HEK293 (cell line): Measurements from ENCODE around the gene DPP6.

ENCODE experiments used
- CTCF ChIA-PET: fragments of 350-600 bp; formaldehyde crosslinking; extraction: SDS; loops from one replicate; lab custom pipeline; 2021; ENCODE audit warnings: antibody characterized with exemption; lab: Yijun Ruan, JAX
- POLR2A ChIA-PET: fragments of 300-600 bp; formaldehyde crosslinking; extraction: SDS; loops from one replicate; lab custom pipeline; 2020; ENCODE audit warnings: antibody characterized with exemption, inconsistent platforms; lab: Yijun Ruan, JAX
- H3K27ac ChIP-seq: fragments of 200-500 bp; sonication (Bioruptor generic); 2 replicates; pipeline ENCODE4 v1.5.1; 2014; ENCODE audit warnings: low read depth, low read length, control low read depth, inconsistent platforms; ENCODE audit errors: extremely low read depth
- H3K36me3 ChIP-seq, 2 experiments: fragments of 200-500 bp in 1 of 2; sonication (Bioruptor generic) in 1 of 2; 1 replicate in 1 of 2; 2 replicates in 1 of 2; pipeline ENCODE4 v1.5.1; 2014 to 2017; ENCODE audit warnings: inconsistent platforms in 2 of 2, low read length in 2 of 2; ENCODE audit not compliant: control insufficient read depth in 2 of 2, insufficient read depth in 1 of 2
- H3K4me1 ChIP-seq: fragments of 200-500 bp; sonication (Bioruptor generic); 2 replicates; pipeline ENCODE4 v1.5.1; 2014; ENCODE audit warnings: mild to moderate bottlenecking, low read length, inconsistent platforms; ENCODE audit not compliant: control insufficient read depth, insufficient read depth
- H3K4me3 ChIP-seq: 2 replicates; pipeline ENCODE4 v1.5.1; 2011; ENCODE audit warnings: low read depth, mild to moderate bottlenecking, control low read depth, low read length, moderate library complexity
- H3K9me3 ChIP-seq: fragments of 200-500 bp; sonication (Bioruptor generic); 2 replicates; pipeline ENCODE4 v1.5.1; 2014; ENCODE audit warnings: low read depth, low read length, inconsistent platforms; ENCODE audit not compliant: control insufficient read depth, insufficient read depth
- GFI1B ChIP-seq: fragments of 450-650 bp; formaldehyde crosslinking; IDR thresholded peaks from 2 replicates; pipeline ENCODE4 v1.5.1; 2016; ENCODE audit warnings: missing biosample characterization, missing genetic modification characterization
- GLI2 ChIP-seq: fragments of 450-650 bp; formaldehyde crosslinking; IDR thresholded peaks from 2 replicates; pipeline ENCODE4; 2017; ENCODE audit warnings: missing biosample characterization, missing genetic modification characterization, low read depth, borderline replicate concordance
- IKZF3 ChIP-seq: fragments of 450-650 bp; IDR thresholded peaks from 2 replicates; pipeline ENCODE4 v1.5.0; 2018; ENCODE audit warnings: missing biosample characterization, mild to moderate bottlenecking, missing genetic modification characterization, moderate library complexity
- OVOL3 ChIP-seq: fragments of 450-650 bp; formaldehyde crosslinking; IDR thresholded peaks from 2 replicates; pipeline ENCODE4 v1.5.1; 2016; ENCODE audit warnings: missing biosample characterization, missing genetic modification characterization
- SALL2 ChIP-seq: fragments of 450-650 bp; formaldehyde crosslinking; IDR thresholded peaks from 2 replicates; pipeline ENCODE4 v1.5.0; 2017; ENCODE audit warnings: missing biosample characterization, mild to moderate bottlenecking, missing genetic modification characterization, borderline replicate concordance
- SCRT2 ChIP-seq: fragments of 450-650 bp; formaldehyde crosslinking; IDR thresholded peaks from 2 replicates; pipeline ENCODE4 v1.5.1; 2016; ENCODE audit warnings: missing biosample characterization, missing genetic modification characterization
- ZBTB20 ChIP-seq: fragments of 450-650 bp; formaldehyde crosslinking; IDR thresholded peaks from 2 replicates; pipeline ENCODE4 v1.5.1; 2016; ENCODE audit warnings: missing biosample characterization, missing genetic modification characterization
- ZFP37 ChIP-seq: fragments of 450-650 bp; formaldehyde crosslinking; IDR thresholded peaks from 2 replicates; pipeline ENCODE4 v1.5.1; 2016; ENCODE audit warnings: missing biosample characterization, missing genetic modification characterization
- ZNF112 ChIP-seq: fragments of 450-650 bp; formaldehyde crosslinking; IDR thresholded peaks from 2 replicates; pipeline ENCODE4 v1.5.0; 2017; ENCODE audit warnings: missing biosample characterization, missing genetic modification characterization
- ZNF146 ChIP-seq: fragments of 450-650 bp; formaldehyde crosslinking; IDR thresholded peaks from 2 replicates; pipeline ENCODE4 v1.5.1; 2016; ENCODE audit warnings: missing biosample characterization, missing genetic modification characterization
- ZNF529 ChIP-seq: fragments of 450-650 bp; formaldehyde crosslinking; IDR thresholded peaks from 2 replicates; pipeline ENCODE4 v1.5.1; 2017; ENCODE audit warnings: missing genetic modification characterization, missing biosample characterization; ENCODE audit not compliant: insufficient replicate concordance
- ZNF544 ChIP-seq: fragments of 450-650 bp; formaldehyde crosslinking; IDR thresholded peaks from 2 replicates; pipeline ENCODE4 v1.5.0; 2017; ENCODE audit warnings: missing biosample characterization, missing genetic modification characterization
- ZNF555 ChIP-seq: fragments of 450-650 bp; formaldehyde crosslinking; conservative IDR thresholded peaks from 2 replicates; pipeline ENCODE4 v1.5.1; 2017; ENCODE audit warnings: missing biosample characterization, mild to moderate bottlenecking, missing genetic modification characterization, inconsistent platforms
- ZNF561 ChIP-seq: fragments of 450-650 bp; IDR thresholded peaks from 2 replicates; pipeline ENCODE4 v1.5.1; 2018; ENCODE audit warnings: missing biosample characterization, missing genetic modification characterization, borderline replicate concordance
- ZNF670 ChIP-seq: fragments of 450-650 bp; formaldehyde crosslinking; IDR thresholded peaks from 2 replicates; pipeline ENCODE4 v1.5.1; 2016; ENCODE audit warnings: missing biosample characterization, missing genetic modification characterization, low read depth
- ZNF785 ChIP-seq: fragments of 450-650 bp; formaldehyde crosslinking; IDR thresholded peaks from 2 replicates; pipeline ENCODE4 v1.5.1; 2016; ENCODE audit warnings: missing biosample characterization, missing genetic modification characterization
- ZNF830 ChIP-seq: fragments of 450-650 bp; IDR thresholded peaks from 2 replicates; pipeline ENCODE4 v1.5.0; 2018; ENCODE audit warnings: missing biosample characterization, missing genetic modification characterization, low read depth, mild to moderate bottlenecking, moderate library complexity
- TF ChIP-seq, protein P1 (sequence below): fragments of 450-650 bp; formaldehyde crosslinking; IDR thresholded peaks from 2 replicates; pipeline ENCODE4 v1.5.1; 2016; ENCODE audit warnings: missing biosample characterization, missing genetic modification characterization
- TF ChIP-seq, protein P2 (sequence below): fragments of 450-650 bp; formaldehyde crosslinking; IDR thresholded peaks from 2 replicates; pipeline ENCODE4 v1.5.1; 2016; ENCODE audit warnings: missing biosample characterization, missing genetic modification characterization
- TF ChIP-seq, protein P3 (sequence below): fragments of 450-650 bp; formaldehyde crosslinking; IDR thresholded peaks from 2 replicates; pipeline ENCODE4 v1.5.1; 2016; ENCODE audit warnings: missing biosample characterization, missing genetic modification characterization
- TF ChIP-seq, protein P4 (sequence below): fragments of 450-650 bp; formaldehyde crosslinking; IDR thresholded peaks from 2 replicates; pipeline ENCODE4 v1.5.1; 2016; ENCODE audit warnings: missing biosample characterization, missing genetic modification characterization
- TF ChIP-seq, protein P5 (sequence below): fragments of 450-650 bp; formaldehyde crosslinking; IDR thresholded peaks from 2 replicates; pipeline ENCODE4 v1.5.1; 2017; ENCODE audit warnings: missing biosample characterization, missing genetic modification characterization

DPP6 gene

DNA sequence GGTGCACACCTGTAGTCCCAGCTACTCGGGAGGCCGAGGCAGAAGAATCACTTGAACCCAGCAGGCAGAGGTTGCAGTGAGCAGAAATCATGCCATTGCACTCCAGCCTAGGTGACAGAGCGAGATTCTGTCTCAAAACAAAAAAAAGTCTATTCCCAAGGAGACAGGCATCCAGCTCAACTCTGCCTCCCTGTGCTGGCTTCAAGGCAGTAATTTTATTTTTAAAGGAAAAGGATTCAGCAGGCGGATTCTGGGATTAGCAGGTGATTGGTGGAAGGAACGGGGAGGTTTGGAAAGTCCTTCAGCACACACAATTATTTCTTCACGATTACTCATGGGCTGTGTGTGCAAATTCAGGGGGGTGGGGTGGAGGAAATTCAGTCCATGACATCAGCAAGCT, 707.8 kb downstream of the DPP6 start (continued):
- TF ChIP-seq, protein P1, sequence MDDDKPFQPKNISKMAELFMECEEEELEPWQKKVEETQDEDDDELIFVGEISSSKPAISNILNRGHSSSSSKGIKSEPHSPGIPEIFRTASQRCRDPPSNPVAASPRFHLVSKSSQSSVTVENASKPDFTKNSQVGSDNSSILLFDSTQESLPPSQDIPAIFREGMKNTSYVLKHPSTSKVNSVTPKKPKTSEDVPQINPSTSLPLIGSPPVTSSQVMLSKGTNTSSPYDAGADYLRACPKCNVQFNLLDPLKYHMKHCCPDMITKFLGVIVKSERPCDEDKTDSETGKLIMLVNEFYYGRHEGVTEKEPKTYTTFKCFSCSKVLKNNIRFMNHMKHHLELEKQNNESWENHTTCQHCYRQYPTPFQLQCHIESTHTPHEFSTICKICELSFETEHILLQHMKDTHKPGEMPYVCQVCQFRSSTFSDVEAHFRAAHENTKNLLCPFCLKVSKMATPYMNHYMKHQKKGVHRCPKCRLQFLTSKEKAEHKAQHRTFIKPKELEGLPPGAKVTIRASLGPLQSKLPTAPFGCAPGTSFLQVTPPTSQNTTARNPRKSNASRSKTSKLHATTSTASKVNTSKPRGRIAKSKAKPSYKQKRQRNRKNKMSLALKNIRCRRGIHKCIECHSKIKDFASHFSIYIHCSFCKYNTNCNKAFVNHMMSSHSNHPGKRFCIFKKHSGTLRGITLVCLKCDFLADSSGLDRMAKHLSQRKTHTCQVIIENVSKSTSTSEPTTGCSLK (tag by site-specific recombination): no peak
- no peak for TF ChIP-seq ZNF785 (tag by site-specific recombination)
- TF ChIP-seq, all 188 proteins: peak for 0

DNA sequence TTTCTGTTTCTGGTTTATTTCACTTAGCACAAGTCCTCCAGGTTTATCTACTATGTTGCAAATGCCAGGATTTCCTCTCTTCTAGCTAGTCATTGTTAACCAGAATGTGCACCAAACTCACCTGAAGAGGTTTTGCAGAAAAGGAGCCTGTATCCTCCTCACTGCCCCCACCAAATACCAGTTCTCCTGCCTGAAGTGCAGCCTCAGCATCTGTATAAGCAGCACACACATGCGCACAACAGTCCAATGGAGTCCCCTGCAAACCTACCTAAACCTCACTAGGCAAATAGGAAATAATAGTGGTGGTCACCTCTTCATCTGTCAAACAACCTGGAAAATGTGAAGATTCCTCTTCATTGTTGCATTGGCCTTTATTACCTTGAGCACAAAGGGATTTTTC, 712.9 kb downstream of the DPP6 start:
- H3K4me3 ChIP-seq: no peak overlapping the region
- no peaks in the 10 kb centered on the region for H3K4me1 ChIP-seq
- ChIA-PET POLR2A (no interaction called here), CTCF (no interaction called here)
- H3K9me3 ChIP-seq: no peaks in the 10 kb centered on the region
- no peak for TF ChIP-seq SCRT2 (tag by site-specific recombination)
- TF ChIP-seq, protein P2, sequence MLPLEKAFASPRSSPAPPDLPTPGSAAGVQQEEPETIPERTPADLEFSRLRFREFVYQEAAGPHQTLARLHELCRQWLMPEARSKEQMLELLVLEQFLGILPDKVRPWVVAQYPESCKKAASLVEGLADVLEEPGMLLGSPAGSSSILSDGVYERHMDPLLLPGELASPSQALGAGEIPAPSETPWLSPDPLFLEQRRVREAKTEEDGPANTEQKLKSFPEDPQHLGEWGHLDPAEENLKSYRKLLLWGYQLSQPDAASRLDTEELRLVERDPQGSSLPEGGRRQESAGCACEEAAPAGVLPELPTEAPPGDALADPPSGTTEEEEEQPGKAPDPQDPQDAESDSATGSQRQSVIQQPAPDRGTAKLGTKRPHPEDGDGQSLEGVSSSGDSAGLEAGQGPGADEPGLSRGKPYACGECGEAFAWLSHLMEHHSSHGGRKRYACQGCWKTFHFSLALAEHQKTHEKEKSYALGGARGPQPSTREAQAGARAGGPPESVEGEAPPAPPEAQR (tag by site-specific recombination): no peak
- TF ChIP-seq, protein P3, sequence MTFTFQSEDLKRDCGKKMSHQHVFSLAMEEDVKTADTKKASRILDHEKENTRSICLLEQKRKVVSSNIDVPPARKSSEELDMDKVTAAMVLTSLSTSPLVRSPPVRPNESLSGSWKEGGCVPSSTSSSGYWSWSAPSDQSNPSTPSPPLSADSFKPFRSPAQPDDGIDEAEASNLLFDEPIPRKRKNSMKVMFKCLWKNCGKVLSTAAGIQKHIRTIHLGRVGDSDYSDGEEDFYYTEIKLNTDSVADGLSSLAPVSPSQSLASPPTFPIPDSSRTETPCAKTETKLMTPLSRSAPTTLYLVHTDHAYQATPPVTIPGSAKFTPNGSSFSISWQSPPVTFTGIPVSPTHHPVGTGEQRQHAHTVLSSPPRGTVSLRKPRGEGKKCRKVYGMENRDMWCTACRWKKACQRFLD: no peak
- no peak for TF ChIP-seq ZNF146 (tag by site-specific recombination)
- TF ChIP-seq IKZF3 (tag by site-specific recombination): no peak
- no peak for TF ChIP-seq ZNF555 (tag by site-specific recombination)
- no peak for TF ChIP-seq GFI1B (tag by site-specific recombination)
- no peak for TF ChIP-seq ZBTB20 (tag by site-specific recombination)
- no peak for TF ChIP-seq ZNF112 (tag by site-specific recombination)
- TF ChIP-seq ZNF544: no peak
- TF ChIP-seq ZNF670 (tag by site-specific recombination): no peak
- TF ChIP-seq SALL2 (tag by site-specific recombination): no peak
- TF ChIP-seq ZNF561 (tag by site-specific recombination): no peak
- TF ChIP-seq, protein P4, sequence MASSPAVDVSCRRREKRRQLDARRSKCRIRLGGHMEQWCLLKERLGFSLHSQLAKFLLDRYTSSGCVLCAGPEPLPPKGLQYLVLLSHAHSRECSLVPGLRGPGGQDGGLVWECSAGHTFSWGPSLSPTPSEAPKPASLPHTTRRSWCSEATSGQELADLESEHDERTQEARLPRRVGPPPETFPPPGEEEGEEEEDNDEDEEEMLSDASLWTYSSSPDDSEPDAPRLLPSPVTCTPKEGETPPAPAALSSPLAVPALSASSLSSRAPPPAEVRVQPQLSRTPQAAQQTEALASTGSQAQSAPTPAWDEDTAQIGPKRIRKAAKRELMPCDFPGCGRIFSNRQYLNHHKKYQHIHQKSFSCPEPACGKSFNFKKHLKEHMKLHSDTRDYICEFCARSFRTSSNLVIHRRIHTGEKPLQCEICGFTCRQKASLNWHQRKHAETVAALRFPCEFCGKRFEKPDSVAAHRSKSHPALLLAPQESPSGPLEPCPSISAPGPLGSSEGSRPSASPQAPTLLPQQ (tag by site-specific recombination): no peak
- no peak for TF ChIP-seq OVOL3 (tag by site-specific recombination)
- no peak for TF ChIP-seq ZNF529 (tag by site-specific recombination)
- no peak for TF ChIP-seq ZNF830 (tag by site-specific recombination)
- no peak overlapping the region for H3K27ac ChIP-seq
- no peaks in the 10 kb centered on the region for H3K36me3 ChIP-seq

DNA sequence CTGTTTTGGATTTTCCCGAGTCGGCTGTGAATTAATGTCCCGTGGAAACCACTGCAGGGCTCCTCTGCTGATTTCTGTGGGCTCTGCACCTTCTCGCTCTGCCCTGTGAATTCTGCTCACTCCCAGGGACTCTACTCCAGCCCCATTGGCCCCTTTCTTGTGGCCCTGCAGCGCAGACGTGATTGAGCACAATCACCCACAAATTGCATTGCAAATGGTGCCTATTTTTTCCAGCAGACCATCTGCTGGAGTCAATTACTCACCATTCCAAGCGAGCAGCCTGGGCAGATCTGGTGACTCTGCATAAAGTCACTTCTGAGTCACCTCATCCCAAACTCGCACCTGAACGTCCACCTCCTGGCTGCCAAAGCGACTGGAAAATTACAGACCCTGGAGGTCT, 714.9 kb downstream of the DPP6 start:
- Histone ChIP-seq H3K36me3 (no peaks in the 10 kb centered on the region), H3K9me3 (no peaks in the 10 kb centered on the region), H3K27ac (no peak overlapping the region), H3K4me3 (no peak overlapping the region), H3K4me1 (no peaks in the 10 kb centered on the region)
- CTCF ChIA-PET: no interaction called here
- POLR2A ChIA-PET: no interaction called here
- TF ChIP-seq, protein P5, sequence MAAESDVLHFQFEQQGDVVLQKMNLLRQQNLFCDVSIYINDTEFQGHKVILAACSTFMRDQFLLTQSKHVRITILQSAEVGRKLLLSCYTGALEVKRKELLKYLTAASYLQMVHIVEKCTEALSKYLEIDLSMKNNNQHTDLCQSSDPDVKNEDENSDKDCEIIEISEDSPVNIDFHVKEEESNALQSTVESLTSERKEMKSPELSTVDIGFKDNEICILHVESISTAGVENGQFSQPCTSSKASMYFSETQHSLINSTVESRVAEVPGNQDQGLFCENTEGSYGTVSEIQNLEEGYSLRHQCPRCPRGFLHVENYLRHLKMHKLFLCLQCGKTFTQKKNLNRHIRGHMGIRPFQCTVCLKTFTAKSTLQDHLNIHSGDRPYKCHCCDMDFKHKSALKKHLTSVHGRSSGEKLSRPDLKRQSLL (tag by site-specific recombination): no peak
- TF ChIP-seq GLI2 (tag by site-specific recombination): no peak
- TF ChIP-seq ZFP37 (tag by site-specific recombination): no peak
